Endothelial cell of umbilical vein (primary cell): Measurements from ENCODE around the gene CARD11. TPM values are rescaled to one million over a fixed set of nuclear protein-coding genes. Genes with fewer than 3 reads are reported as not detected.

Experiments
- BruUV-seq: library from RNA; stranded (reverse); fragments of 400-500 nt; replicated peaks from 2 replicates; lab custom pipeline; 2021; lab: Mats Ljungman, UMichigan
- CTCF ChIA-PET: fragments of 300-600, 350-600 bp; sonication (Branson Sonifier 250); formaldehyde crosslinking; loops from one replicate; lab custom pipeline; 2021; ENCODE audit warnings: antibody characterized with exemption, inconsistent platforms; lab: Charles Lee
- POLR2A ChIA-PET: fragments of 300-600, 350-600 bp; sonication (Branson Sonifier 250); formaldehyde crosslinking; loops from one replicate; lab custom pipeline; 2021; ENCODE audit warnings: antibody characterized with exemption, inconsistent platforms; lab: Charles Lee
- DNase-seq: peaks from one replicate; pipeline ENCODE4 v3.0.0-alpha.2; 2011; ENCODE audit warnings: low read depth, low spot score
- FAIRE-seq: peaks from 2 replicates; lab custom pipeline; 2011; peaks lifted over from hg19 to GRCh38; lab: Jason Lieb, UNC
- H2AFZ ChIP-seq: 2 replicates; pipeline ENCODE4 v1.6.0; 2012; ENCODE audit warnings: low read depth, low read length, control low read depth, inconsistent platforms
- H3K27ac ChIP-seq: 2 replicates; pipeline ENCODE4 v1.5.1; 2011; ENCODE audit warnings: low read depth, mild to moderate bottlenecking, control low read depth, low read length, moderate library complexity; ENCODE audit not compliant: insufficient read depth
- H3K27me3 ChIP-seq, 2 experiments: 2 replicates each; pipeline versions ENCODE4 v1.6.0 to v1.6.1; 2011; ENCODE audit warnings: low read length in 2 of 2, mixed read lengths in 1 of 2; ENCODE audit not compliant: control insufficient read depth in 2 of 2, insufficient read depth in 2 of 2
- H3K36me3 ChIP-seq, 2 experiments: 2 replicates in 1 of 2; 3 replicates in 1 of 2; pipeline ENCODE4 v1.5.1; 2011; ENCODE audit warnings: low read length in 2 of 2, mild to moderate bottlenecking in 1 of 2, moderate library complexity in 1 of 2; ENCODE audit not compliant: control insufficient read depth in 2 of 2, insufficient read depth in 2 of 2; ENCODE audit errors: extremely low read depth in 1 of 2
- H3K4me1 ChIP-seq: 3 replicates; pipeline ENCODE4 v1.5.1; 2011; ENCODE audit warnings: mild to moderate bottlenecking, low read length; ENCODE audit not compliant: control insufficient read depth, insufficient read depth; ENCODE audit errors: extremely low read depth
- H3K4me2 ChIP-seq: 2 replicates; pipeline ENCODE4 v1.6.1; 2011; ENCODE audit warnings: low read length, control low read depth, mixed read lengths; ENCODE audit not compliant: insufficient read depth
- H3K4me3 ChIP-seq, 3 experiments: fragments of 200-600 bp in 1 of 3; sonication (generic), shearing (Covaris generic) in 1 of 3; replicated peaks in 1 of 3; 2 replicates each; pipeline ENCODE4 v1.5.1; 2011 to 2016; ENCODE audit warnings: control low read depth in 3 of 3, low read length in 3 of 3, mild to moderate bottlenecking in 2 of 3, inconsistent platforms in 1 of 3, low read depth in 1 of 3, moderate library complexity in 1 of 3; ENCODE audit not compliant: insufficient read depth in 1 of 3
- H3K79me2 ChIP-seq: 2 replicates; pipeline ENCODE4 v1.6.0; 2012; ENCODE audit warnings: low read length, inconsistent platforms; ENCODE audit not compliant: control insufficient read depth, insufficient read depth
- H3K9ac ChIP-seq: replicated peaks from 2 replicates; pipeline ENCODE3; 2011; ENCODE audit warnings: low read length, control low read depth; ENCODE audit not compliant: insufficient read depth; ENCODE audit errors: extremely low read depth
- H3K9me1 ChIP-seq: replicated peaks from 3 replicates; pipeline ENCODE4 v1.6.0; 2011; ENCODE audit warnings: mild to moderate bottlenecking, low read length; ENCODE audit not compliant: control insufficient read depth, insufficient read depth; ENCODE audit errors: extremely low read depth
- H3K9me3 ChIP-seq: replicated peaks from 2 replicates; pipeline ENCODE4 v1.5.1; 2012; ENCODE audit warnings: low read length, inconsistent platforms; ENCODE audit not compliant: control insufficient read depth, insufficient read depth
- H4K20me1 ChIP-seq: replicated peaks from 2 replicates; pipeline ENCODE3; 2011; ENCODE audit warnings: mild to moderate bottlenecking, low read length; ENCODE audit not compliant: control insufficient read depth, insufficient read depth; ENCODE audit errors: extremely low read depth
- EZH2 ChIP-seq: IDR thresholded peaks from 2 replicates; pipeline ENCODE4 v1.6.1; 2012; ENCODE audit warnings: borderline replicate concordance, low read depth, mild to moderate bottlenecking, moderate library complexity, low read length, inconsistent platforms; ENCODE audit not compliant: severe bottlenecking
- FOS ChIP-seq: IDR thresholded peaks from 2 replicates; pipeline ENCODE4 v1.6.1; 2011; ENCODE audit warnings: mild to moderate bottlenecking, low read length, moderate library complexity, borderline replicate concordance; ENCODE audit not compliant: insufficient read depth
- GATA2 ChIP-seq: IDR thresholded peaks from 2 replicates; pipeline ENCODE4 v1.7.0; 2011; ENCODE audit warnings: low read depth, mild to moderate bottlenecking, moderate library complexity, mixed read lengths, low read length; ENCODE audit not compliant: insufficient read length, insufficient read depth
- JUN ChIP-seq: IDR thresholded peaks from 2 replicates; pipeline ENCODE4 v1.6.1; 2011; ENCODE audit warnings: borderline replicate concordance, low read depth; ENCODE audit not compliant: insufficient read length, insufficient read depth
- MAX ChIP-seq: IDR thresholded peaks from 2 replicates; pipeline ENCODE4 v1.6.1; 2011; ENCODE audit not compliant: insufficient read depth, insufficient read length
- MYC ChIP-seq: IDR thresholded peaks from one replicate; pipeline ENCODE4 v1.6.1; 2011; ENCODE audit warnings: mild to moderate bottlenecking, low read depth, low read length
- POLR2A ChIP-seq: IDR thresholded peaks from 2 replicates; pipeline ENCODE4 v1.6.1; 2012; ENCODE audit warnings: low read depth, mild to moderate bottlenecking, control low read depth, low read length
- POLR2AphosphoS5 ChIP-seq: IDR thresholded peaks from 2 replicates; pipeline ENCODE4 v1.6.1; 2012; ENCODE audit warnings: low read depth, mild to moderate bottlenecking, control low read depth, low read length, moderate library complexity; ENCODE audit not compliant: insufficient read depth
- dilution Hi-C: fragments of 300-500 bp; cut with MboI; formaldehyde crosslinking; loops from one replicate; pipeline ENCODE4 v1.15.0; 2019; ENCODE audit warnings: low sequenced_read_pairs; ENCODE audit not compliant: extremely low pct_ligation_motif_present
- intact Hi-C: fragments of 100-400 bp; cut with micrococcal nuclease; formaldehyde crosslinking; loops from one replicate; pipeline ENCODE4 v1.10.0; 2022
- polyA plus RNA-seq, 4 experiments: library from polyadenylated mRNA; depleted of rRNA in 3 of 4; stranded (reverse) in 3 of 4; unstranded in 1 of 4; fragments of >200 nt; gene quantifications; 2 replicates each; pipeline versions ENCODE4 v1.2.1 to v1.2.3, GENCODE V29; 2011 to 2012; ENCODE audit warnings: missing spikeins in 1 of 4
- total RNA-seq: library from RNA; stranded (reverse); gene quantifications from 2 replicates; pipeline ENCODE4 v1.2.3, GENCODE V29; 2021
- TF ChIP-seq, protein P1 (sequence below), 2 donors: IDR thresholded peaks; 1 replicate in 1 of 2; 2 replicates in 1 of 2; pipeline ENCODE4 v1.5.1; 2011; ENCODE audit warnings: low read length in 2 of 2, mild to moderate bottlenecking in 2 of 2, moderate library complexity in 2 of 2, control low read depth in 1 of 2, inconsistent platforms in 1 of 2, low read depth in 1 of 2; ENCODE audit not compliant: insufficient read depth in 1 of 2; ENCODE audit errors: extremely low read depth in 1 of 2

CARD11 gene
- total and polyA plus RNA-seq, 2 donors (not counting 3 experiments of a cell fraction or from before 2014, with no cell fraction given) = 20.4 to 41.8 TPM

DNA sequence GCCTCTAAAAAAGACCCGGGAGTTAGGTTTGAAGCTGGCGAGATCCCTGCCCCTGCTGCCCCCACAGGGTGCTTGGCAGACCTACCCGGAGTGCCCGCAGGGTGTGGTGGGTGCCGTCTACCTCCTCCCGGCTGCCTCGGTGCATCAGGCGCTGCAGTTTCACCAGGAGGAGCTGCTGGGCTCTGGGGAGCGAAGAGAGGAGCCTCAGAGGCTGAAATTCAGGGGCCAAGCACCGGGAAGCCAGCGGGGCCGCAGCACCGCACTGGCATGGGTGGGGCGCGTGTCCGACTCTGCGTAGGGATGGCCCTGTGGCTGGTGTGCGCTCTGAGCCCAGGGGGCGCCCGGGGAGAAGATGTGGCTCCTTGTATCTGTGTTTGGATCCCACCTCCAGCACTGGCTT, 125.3 kb downstream of the CARD11 start:
- Histone ChIP-seq H3K9me3 (no peaks in the 10 kb centered on the region), H3K79me2 (no peaks in the 10 kb centered on the region), H3K4me1 (no peaks in the 10 kb centered on the region), H3K27me3 (no peaks in the 10 kb centered on the region), H4K20me1 (no peaks in the 10 kb centered on the region), H3K36me3 (peaks cover 0 to 3% of the 10 kb centered on the region in 2 experiments), H3K4me3 (no peak overlapping the region), H3K27ac (no peak overlapping the region), H2AFZ (no peak overlapping the region), H3K9ac (no peak overlapping the region), H3K9me1 (no peaks in the 10 kb centered on the region), H3K4me2 (no peak overlapping the region)
- BruUV-seq = no TSS peak
- DNase-seq (no peak), FAIRE-seq (no peak)
- CTCF ChIA-PET = no interaction called here
- dilution Hi-C loops (no loop called here), intact Hi-C loops (no loop called here)
- POLR2A ChIA-PET = no interaction called here
- TF ChIP-seq MAX (no peak), POLR2A (no peak), MYC (no peak), JUN (no peak), GATA2 (no peak), EZH2 (no peak), FOS (no peak), POLR2AphosphoS5 (no peak)
- TF ChIP-seq, protein P1, sequence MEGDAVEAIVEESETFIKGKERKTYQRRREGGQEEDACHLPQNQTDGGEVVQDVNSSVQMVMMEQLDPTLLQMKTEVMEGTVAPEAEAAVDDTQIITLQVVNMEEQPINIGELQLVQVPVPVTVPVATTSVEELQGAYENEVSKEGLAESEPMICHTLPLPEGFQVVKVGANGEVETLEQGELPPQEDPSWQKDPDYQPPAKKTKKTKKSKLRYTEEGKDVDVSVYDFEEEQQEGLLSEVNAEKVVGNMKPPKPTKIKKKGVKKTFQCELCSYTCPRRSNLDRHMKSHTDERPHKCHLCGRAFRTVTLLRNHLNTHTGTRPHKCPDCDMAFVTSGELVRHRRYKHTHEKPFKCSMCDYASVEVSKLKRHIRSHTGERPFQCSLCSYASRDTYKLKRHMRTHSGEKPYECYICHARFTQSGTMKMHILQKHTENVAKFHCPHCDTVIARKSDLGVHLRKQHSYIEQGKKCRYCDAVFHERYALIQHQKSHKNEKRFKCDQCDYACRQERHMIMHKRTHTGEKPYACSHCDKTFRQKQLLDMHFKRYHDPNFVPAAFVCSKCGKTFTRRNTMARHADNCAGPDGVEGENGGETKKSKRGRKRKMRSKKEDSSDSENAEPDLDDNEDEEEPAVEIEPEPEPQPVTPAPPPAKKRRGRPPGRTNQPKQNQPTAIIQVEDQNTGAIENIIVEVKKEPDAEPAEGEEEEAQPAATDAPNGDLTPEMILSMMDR (IDR thresholded peaks at IDR 0.05; ENCODE audit: extremely low read depth in 1 of 2, insufficient read depth in 1 of 2, low read depth in 1 of 2, low read length in 2 of 2) = no peak
